A549 (cell line): Measurements from ENCODE around the gene DNAJC5. TPM values are rescaled to one million over a fixed set of nuclear protein-coding genes. Genes with fewer than 3 reads are reported as not detected.

Experiments used
- ATAC-seq, 2 experiments: fragments of 200-7000 bp in 1 of 2; fragments of >200 bp in 1 of 2; cut with Nextera tagmentation in 1 of 2; cut with Tn5 transposase in 1 of 2; 3 replicates each; pipeline versions ENCODE4 v1.8.0 to v1.9.1; 2018 to 2020; ENCODE audit warnings: mild to moderate bottlenecking in 1 of 2, moderate library complexity in 1 of 2
- CTCF ChIA-PET: fragments of 300-600 bp; sonication (Branson Sonifier 250); formaldehyde crosslinking; extraction: SDS; loops from one replicate; lab custom pipeline; 2021; ENCODE audit warnings: antibody characterized with exemption, inconsistent platforms; lab: Yijun Ruan, JAX
- POLR2A ChIA-PET: fragments of 350-600 bp; formaldehyde crosslinking; extraction: SDS; loops from one replicate; lab custom pipeline; 2021; ENCODE audit warnings: antibody characterized with exemption, inconsistent platforms; lab: Yijun Ruan, JAX
- DNase-seq, 2 experiments: peaks; one replicate each; pipeline versions ENCODE4 v3.0.0 to v3.0.0-alpha.2; 2011 to 2016; ENCODE audit warnings: low read depth in 1 of 2, low spot score in 1 of 2
- FAIRE-seq: peaks from 2 replicates; lab custom pipeline; 2011; peaks lifted over from hg19 to GRCh38; lab: Jason Lieb, UNC
- H3K27ac ChIP-seq, 2 experiments: fragments of >200 bp; sonication (Bioruptor Twin); formaldehyde crosslinking; 3 replicates each; pipeline ENCODE4 v1.5.1; 2016 to 2017
- H3K4me1 ChIP-seq: fragments of >200 bp; sonication (Bioruptor Twin); formaldehyde crosslinking; 3 replicates; pipeline ENCODE4 v1.6.1; 2016
- H3K4me2 ChIP-seq: fragments of >200 bp; sonication (Bioruptor Twin); formaldehyde crosslinking; 3 replicates; pipeline ENCODE4 v1.6.1; 2016
- H3K4me3 ChIP-seq: fragments of >200 bp; sonication (Bioruptor Twin); formaldehyde crosslinking; 3 replicates; pipeline ENCODE4 v1.5.1; 2016
- H3K9me3 ChIP-seq: fragments of >200 bp; sonication (Bioruptor Twin); formaldehyde crosslinking; 3 replicates; pipeline ENCODE4 v1.6.1; 2016
- BHLHE40 ChIP-seq: IDR thresholded peaks from 2 replicates; pipeline ENCODE4 v1.6.1; 2012; ENCODE audit warnings: low read depth, low read length, inconsistent platforms
- CEBPB ChIP-seq, 2 experiments: fragments of >200 bp in 1 of 2; sonication (Bioruptor Twin) in 1 of 2; formaldehyde crosslinking in 1 of 2; IDR thresholded peaks; 2 replicates each; pipeline ENCODE4 v1.6.1; 2012 to 2016
- CHD2 ChIP-seq: fragments of 150-350 bp; IDR thresholded peaks from 2 replicates; pipeline ENCODE4 v1.6.1; 2014; ENCODE audit warnings: low read length; ENCODE audit not compliant: partially characterized antibody
- CTCF ChIP-seq: fragments of >200 bp; sonication (Bioruptor Twin); formaldehyde crosslinking; IDR thresholded peaks from 3 replicates; pipeline ENCODE4 v1.5.1; 2016
- HDAC2 ChIP-seq: fragments of 200-600 bp; sonication (generic); IDR thresholded peaks from 2 replicates; pipeline ENCODE4 v1.6.1; 2016
- HOXA7 ChIP-seq: fragments of 250-450 bp; sonication (Bioruptor Pico); IDR thresholded peaks from 2 replicates; pipeline ENCODE4 v1.5.0; 2020; ENCODE audit warnings: mild to moderate bottlenecking, moderate library complexity
- KDM5A ChIP-seq: fragments of 200-600 bp; sonication (generic); IDR thresholded peaks from 2 replicates; pipeline ENCODE4 v1.6.1; 2016; ENCODE audit warnings: antibody characterized with exemption, mild to moderate bottlenecking
- MYC ChIP-seq: IDR thresholded peaks from 2 replicates; pipeline ENCODE4 v1.6.1; 2012; ENCODE audit warnings: mild to moderate bottlenecking, inconsistent platforms, low read length, improper control_type of control experiment, borderline replicate concordance
- POLR2A ChIP-seq: IDR thresholded peaks from 2 replicates; pipeline ENCODE4 v1.6.1; 2012; ENCODE audit warnings: mild to moderate bottlenecking, low read length
- POLR2AphosphoS2 ChIP-seq: conservative IDR thresholded peaks from 2 replicates; pipeline ENCODE4 v1.6.1; 2012; ENCODE audit warnings: low read length, improper control_type of control experiment, inconsistent platforms
- RAD21 ChIP-seq, 2 experiments: fragments of >200 bp in 1 of 2; sonication (Bioruptor Twin) in 1 of 2; formaldehyde crosslinking in 1 of 2; IDR thresholded peaks in 1 of 2; conservative IDR thresholded peaks in 1 of 2; 2 replicates in 1 of 2; 3 replicates in 1 of 2; pipeline ENCODE4 v1.6.1; 2012 to 2018; ENCODE audit warnings: inconsistent platforms in 1 of 2
- SMC3 ChIP-seq: fragments of >200 bp; sonication (Bioruptor Twin); formaldehyde crosslinking; IDR thresholded peaks from 3 replicates; pipeline ENCODE4 v1.6.1; 2018; ENCODE audit warnings: inconsistent platforms
- TFCP2L1 ChIP-seq: fragments of 250-450 bp; sonication (Bioruptor Pico); IDR thresholded peaks from 2 replicates; pipeline ENCODE4 v1.5.0; 2021; ENCODE audit warnings: mild to moderate bottlenecking
- USF2 ChIP-seq: fragments of 450-650 bp; IDR thresholded peaks from 2 replicates; pipeline ENCODE4 v1.6.1; 2014; ENCODE audit warnings: antibody characterized with exemption
- ZNF302 ChIP-seq: fragments of 250-450 bp; sonication (Bioruptor Pico); IDR thresholded peaks from 2 replicates; pipeline ENCODE4 v1.9.0; 2021; ENCODE audit warnings: inconsistent platforms, mild to moderate bottlenecking, moderate library complexity
- WGBS: methylation state at CpG from one replicate; pipeline ENCODE4 v1.1.6; 2017; ENCODE audit errors: missing lambda C conversion rate; 5-methylcytosine and 5-hydroxymethylcytosine counted together
- polyA plus RNA-seq, 4 experiments: library from polyadenylated mRNA; depleted of rRNA in 3 of 4; stranded (reverse); fragments of >200 nt; fragmentation: RNase III in 1 of 4; extraction: RNeasy Plus Mini Kit Qiagen cat#74134 plus additional on column Dnase treatment in 1 of 4; gene quantifications; 2 replicates in 3 of 4; 3 replicates in 1 of 4; pipeline ENCODE4 v1.2.3, GENCODE V29; 2011 to 2017
- TF ChIP-seq, protein P1 (sequence below): fragments of 250-450 bp; sonication (Bioruptor Pico); IDR thresholded peaks from 2 replicates; pipeline ENCODE4 v1.5.0; 2020; ENCODE audit warnings: low read depth, mild to moderate bottlenecking, moderate library complexity

DNAJC5 gene
- polyA plus RNA-seq, 2 of the 4 experiments (the other 2 are of a cell fraction), result 20.4 to 23.2 TPM

GRCh38 chr20:63932606-63933160 lies 37.8 kb downstream of the DNAJC5 start (continued):
- TF ChIP-seq USF2 (no peak), BHLHE40 (no peak), ZNF302 (no peak), CHD2 (no peak), SMC3 (no peak), RAD21 (conservative IDR thresholded peaks at IDR 0.05 in 1 of 2, IDR thresholded peaks at IDR 0.05 in 1 of 2) (no peak)
- TF ChIP-seq, protein P1, sequence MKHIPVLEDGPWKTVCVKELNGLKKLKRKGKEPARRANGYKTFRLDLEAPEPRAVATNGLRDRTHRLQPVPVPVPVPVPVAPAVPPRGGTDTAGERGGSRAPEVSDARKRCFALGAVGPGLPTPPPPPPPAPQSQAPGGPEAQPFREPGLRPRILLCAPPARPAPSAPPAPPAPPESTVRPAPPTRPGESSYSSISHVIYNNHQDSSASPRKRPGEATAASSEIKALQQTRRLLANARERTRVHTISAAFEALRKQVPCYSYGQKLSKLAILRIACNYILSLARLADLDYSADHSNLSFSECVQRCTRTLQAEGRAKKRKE (CRISPR knock-in tag), result no peak

DNA sequence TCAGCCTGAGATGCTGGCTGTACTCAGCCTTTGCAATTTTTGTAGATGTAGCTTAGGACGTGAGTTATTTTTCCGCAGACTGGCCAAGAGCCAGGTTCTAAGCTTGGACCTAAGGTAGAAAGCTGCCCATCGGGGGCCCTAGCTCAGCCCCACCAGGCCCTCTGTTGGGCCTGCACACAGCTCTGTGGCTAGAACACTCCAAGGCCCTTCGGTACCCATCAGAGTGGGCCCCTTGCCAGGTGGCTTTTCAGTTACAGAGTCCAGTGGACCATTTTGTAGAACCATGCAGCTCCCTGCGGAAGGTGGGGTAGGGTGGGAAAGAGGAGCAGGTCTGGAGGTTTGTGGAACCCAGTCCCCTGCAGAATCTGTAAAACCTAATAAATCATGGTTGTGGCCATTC lies 38.7 kb downstream of the DNAJC5 start:
- Histone ChIP-seq H3K27ac (no peak overlapping the region), H3K4me1 (no peaks in the 10 kb centered on the region), H3K9me3 (no peaks in the 10 kb centered on the region), H3K4me3 (no peak overlapping the region), H3K4me2 (no peak overlapping the region)
- POLR2A ChIA-PET, result no interaction called here
- 85% methylated on average over 5 of the region's 5 CpGs for WGBS
- FAIRE-seq (no peak), ATAC-seq (no peak), DNase-seq (no peak)
- TF ChIP-seq SMC3 (no peak), KDM5A (no peak), CTCF (no peak), POLR2AphosphoS2 (no peak), TFCP2L1 (CRISPR knock-in tag) (no peak), HDAC2 (no peak), MYC (no peak)
- CTCF ChIA-PET, result interaction anchor here (0.9 to 1.9 kb wide), 5 partner anchors 19 to 396 kb away, joined by 3 to 6 read pairs (median 4); partner anchors contain the start of gene TPD52L2

DNA sequence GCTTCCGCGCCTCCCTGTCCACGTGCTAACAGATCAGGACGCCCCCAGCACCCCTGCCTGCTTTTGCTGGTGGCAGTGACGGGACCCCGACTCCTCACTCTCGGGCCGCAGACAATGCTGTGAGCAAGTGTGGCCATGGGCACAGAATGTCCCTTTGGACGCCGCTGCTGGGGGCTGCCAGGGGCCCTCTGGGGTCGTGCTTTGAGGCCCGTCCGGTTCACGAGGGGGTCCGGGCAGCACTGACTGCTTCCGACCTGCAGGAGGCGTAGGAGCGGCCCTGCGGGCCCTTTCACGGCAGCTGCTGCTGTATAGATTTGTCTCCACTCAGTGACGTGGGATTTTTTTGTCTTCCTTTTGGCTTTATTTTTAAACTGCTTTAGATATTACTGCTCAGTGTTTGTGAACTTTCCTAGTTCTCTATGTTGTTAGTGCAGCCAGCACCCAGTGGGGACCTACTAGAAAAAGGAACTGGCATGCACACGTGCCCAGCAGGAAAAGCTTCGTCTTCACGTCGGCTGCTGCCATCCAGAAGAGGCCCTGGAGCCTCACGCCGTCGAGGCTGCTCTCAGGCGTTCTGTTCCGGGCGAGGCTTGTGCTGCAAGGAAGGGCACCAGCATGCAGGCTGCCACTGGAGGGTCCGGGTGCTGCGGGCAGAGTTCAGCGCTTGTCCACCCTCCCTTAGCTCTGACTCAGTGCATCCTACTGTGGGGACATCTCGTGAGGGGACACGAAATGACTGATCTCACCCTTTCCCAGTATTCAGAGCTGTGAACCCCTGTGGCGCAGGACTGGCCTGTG lies 39.5 kb downstream of the DNAJC5 start:
- Histone ChIP-seq H3K27ac (no peak overlapping the region), H3K9me3 (no peaks in the 10 kb centered on the region), H3K4me2 (no peak overlapping the region), H3K4me1 (no peaks in the 10 kb centered on the region)
- ChIA-PET CTCF (interaction anchor here (0.6 to 1.9 kb wide), 7 partner anchors 13 to 397 kb away, joined by 3 to 6 read pairs (median 3); partner anchors contain the start of gene TPD52L2), POLR2A (no interaction called here)
- FAIRE-seq (no peak), ATAC-seq (peak in 1 of 2 experiments; percentile 62; a peak in 3 of 6 replicates)
- TF ChIP-seq CEBPB (IDR thresholded peaks at IDR 0.05) (no peak), POLR2A (no peak), POLR2AphosphoS2 (no peak), HOXA7 (CRISPR knock-in tag) (no peak), USF2 (no peak), CTCF (peak; percentile 3; the same call in 2 of the 3 replicates)
- TF ChIP-seq, all 56 proteins: peak for 1
- WGBS, result 91% methylated on average over 37 of the region's 37 CpGs
- DNase-seq, result no peak
- no peak overlapping the region for H3K4me3 ChIP-seq
